GM20000 (cell line): ENCODE measurements around the gene ZNF766.

ENCODE experiments used
- DNase-seq: peaks from one replicate; pipeline ENCODE4 v3.0.0; 2012; ENCODE audit warnings: low spot score
- TF ChIP-seq, protein P1 (sequence below): IDR thresholded peaks from 2 replicates; pipeline ENCODE4 v1.5.1; 2012; ENCODE audit warnings: mild to moderate bottlenecking, control low read depth; ENCODE audit errors: extremely low read depth, missing control alignments

Gene ZNF766

DNA sequence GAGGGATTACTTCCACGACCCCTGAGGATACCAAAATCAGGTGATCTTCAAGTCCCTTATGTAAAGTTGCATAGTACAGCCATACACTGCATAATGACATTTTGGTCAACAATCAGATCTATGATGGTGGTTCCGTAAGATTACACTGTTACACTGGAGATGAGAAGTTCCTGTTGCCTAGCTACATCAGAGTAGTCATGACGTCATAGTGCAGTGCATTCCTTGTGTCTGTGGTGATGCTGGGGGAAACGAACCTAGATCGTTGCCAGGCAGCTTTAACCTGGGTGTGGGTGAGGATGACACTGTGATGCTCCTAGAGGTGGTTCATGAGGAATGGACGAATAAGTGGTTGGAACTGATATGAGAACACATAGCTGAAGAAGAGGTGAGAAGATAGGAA lies 75.8 kb downstream of the ZNF766 start:
- DNase-seq, result no peak
- TF ChIP-seq, protein P1, sequence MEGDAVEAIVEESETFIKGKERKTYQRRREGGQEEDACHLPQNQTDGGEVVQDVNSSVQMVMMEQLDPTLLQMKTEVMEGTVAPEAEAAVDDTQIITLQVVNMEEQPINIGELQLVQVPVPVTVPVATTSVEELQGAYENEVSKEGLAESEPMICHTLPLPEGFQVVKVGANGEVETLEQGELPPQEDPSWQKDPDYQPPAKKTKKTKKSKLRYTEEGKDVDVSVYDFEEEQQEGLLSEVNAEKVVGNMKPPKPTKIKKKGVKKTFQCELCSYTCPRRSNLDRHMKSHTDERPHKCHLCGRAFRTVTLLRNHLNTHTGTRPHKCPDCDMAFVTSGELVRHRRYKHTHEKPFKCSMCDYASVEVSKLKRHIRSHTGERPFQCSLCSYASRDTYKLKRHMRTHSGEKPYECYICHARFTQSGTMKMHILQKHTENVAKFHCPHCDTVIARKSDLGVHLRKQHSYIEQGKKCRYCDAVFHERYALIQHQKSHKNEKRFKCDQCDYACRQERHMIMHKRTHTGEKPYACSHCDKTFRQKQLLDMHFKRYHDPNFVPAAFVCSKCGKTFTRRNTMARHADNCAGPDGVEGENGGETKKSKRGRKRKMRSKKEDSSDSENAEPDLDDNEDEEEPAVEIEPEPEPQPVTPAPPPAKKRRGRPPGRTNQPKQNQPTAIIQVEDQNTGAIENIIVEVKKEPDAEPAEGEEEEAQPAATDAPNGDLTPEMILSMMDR, result no peak
